ENCODE data around the gene MLKL.

- TF ChIP-seq CTCF (IDR thresholded peaks at IDR 0.05) (no peak), RELA (CRISPR knock-in tag; IDR thresholded peaks at IDR 0.05; ENCODE audit: borderline replicate concordance) (no peak), USF2 (CRISPR knock-in tag; IDR thresholded peaks at IDR 0.05) (no peak), NR1H2 (CRISPR knock-in tag; IDR thresholded peaks at IDR 0.05) (no peak), CREM (CRISPR knock-in tag; IDR thresholded peaks at IDR 0.05) (no peak), ZNF317 (CRISPR knock-in tag; IDR thresholded peaks at IDR 0.05; ENCODE audit: borderline replicate concordance, low read depth) (no peak), ZNF138 (CRISPR knock-in tag; conservative IDR thresholded peaks at IDR 0.05) (no peak), NFYB (CRISPR knock-in tag; conservative IDR thresholded peaks at IDR 0.05; ENCODE audit: low read depth) (no peak)
- TF ChIP-seq, protein P1, sequence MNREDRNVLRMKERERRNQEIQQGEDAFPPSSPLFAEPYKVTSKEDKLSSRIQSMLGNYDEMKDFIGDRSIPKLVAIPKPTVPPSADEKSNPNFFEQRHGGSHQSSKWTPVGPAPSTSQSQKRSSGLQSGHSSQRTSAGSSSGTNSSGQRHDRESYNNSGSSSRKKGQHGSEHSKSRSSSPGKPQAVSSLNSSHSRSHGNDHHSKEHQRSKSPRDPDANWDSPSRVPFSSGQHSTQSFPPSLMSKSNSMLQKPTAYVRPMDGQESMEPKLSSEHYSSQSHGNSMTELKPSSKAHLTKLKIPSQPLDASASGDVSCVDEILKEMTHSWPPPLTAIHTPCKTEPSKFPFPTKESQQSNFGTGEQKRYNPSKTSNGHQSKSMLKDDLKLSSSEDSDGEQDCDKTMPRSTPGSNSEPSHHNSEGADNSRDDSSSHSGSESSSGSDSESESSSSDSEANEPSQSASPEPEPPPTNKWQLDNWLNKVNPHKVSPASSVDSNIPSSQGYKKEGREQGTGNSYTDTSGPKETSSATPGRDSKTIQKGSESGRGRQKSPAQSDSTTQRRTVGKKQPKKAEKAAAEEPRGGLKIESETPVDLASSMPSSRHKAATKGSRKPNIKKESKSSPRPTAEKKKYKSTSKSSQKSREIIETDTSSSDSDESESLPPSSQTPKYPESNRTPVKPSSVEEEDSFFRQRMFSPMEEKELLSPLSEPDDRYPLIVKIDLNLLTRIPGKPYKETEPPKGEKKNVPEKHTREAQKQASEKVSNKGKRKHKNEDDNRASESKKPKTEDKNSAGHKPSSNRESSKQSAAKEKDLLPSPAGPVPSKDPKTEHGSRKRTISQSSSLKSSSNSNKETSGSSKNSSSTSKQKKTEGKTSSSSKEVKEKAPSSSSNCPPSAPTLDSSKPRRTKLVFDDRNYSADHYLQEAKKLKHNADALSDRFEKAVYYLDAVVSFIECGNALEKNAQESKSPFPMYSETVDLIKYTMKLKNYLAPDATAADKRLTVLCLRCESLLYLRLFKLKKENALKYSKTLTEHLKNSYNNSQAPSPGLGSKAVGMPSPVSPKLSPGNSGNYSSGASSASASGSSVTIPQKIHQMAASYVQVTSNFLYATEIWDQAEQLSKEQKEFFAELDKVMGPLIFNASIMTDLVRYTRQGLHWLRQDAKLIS (CRISPR knock-in tag; IDR thresholded peaks at IDR 0.05; ENCODE audit: borderline replicate concordance), result no peak
- TF ChIP-seq, protein P2, sequence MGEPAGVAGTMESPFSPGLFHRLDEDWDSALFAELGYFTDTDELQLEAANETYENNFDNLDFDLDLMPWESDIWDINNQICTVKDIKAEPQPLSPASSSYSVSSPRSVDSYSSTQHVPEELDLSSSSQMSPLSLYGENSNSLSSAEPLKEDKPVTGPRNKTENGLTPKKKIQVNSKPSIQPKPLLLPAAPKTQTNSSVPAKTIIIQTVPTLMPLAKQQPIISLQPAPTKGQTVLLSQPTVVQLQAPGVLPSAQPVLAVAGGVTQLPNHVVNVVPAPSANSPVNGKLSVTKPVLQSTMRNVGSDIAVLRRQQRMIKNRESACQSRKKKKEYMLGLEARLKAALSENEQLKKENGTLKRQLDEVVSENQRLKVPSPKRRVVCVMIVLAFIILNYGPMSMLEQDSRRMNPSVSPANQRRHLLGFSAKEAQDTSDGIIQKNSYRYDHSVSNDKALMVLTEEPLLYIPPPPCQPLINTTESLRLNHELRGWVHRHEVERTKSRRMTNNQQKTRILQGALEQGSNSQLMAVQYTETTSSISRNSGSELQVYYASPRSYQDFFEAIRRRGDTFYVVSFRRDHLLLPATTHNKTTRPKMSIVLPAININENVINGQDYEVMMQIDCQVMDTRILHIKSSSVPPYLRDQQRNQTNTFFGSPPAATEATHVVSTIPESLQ (CRISPR knock-in tag; IDR thresholded peaks at IDR 0.05), result no peak
These were observed 19.9 kb upstream of the MLKL start for GRCh38 chr16:74720579-74720978.

Data from WTC11 (cell line).